OCI-LY1 (cell line): ENCODE results near the gene TRIM59.

Experiments
- CTCF ChIP-seq: fragments of 200-600 bp; sonication (generic), shearing (Covaris generic); IDR thresholded peaks from 2 replicates; pipeline ENCODE4 v1.5.1; 2017; ENCODE audit warnings: mild to moderate bottlenecking, antibody characterized with exemption, low read length, moderate library complexity, mixed read lengths
- EZH2 ChIP-seq: fragments of 200-600 bp; sonication (generic), shearing (Covaris generic); IDR thresholded peaks from 2 replicates; pipeline ENCODE4 v1.8.0; 2017; ENCODE audit warnings: borderline replicate concordance, mixed run types, mild to moderate bottlenecking, antibody characterized with exemption, low read length, moderate library complexity, mixed read lengths

- TF ChIP-seq CTCF (no peak), EZH2 (no peak)
Observed at GRCh38 chr3:160434071-160434470, 15.5 kb downstream of the TRIM59 start.
